Fibroblast of lung (primary cell): Measurements from ENCODE around the gene HNRNPH2.

Experiments used
- CTCF ChIP-seq, 2 donors: IDR thresholded peaks in 1 of 2; conservative IDR thresholded peaks in 1 of 2; 1 replicate in 1 of 2; 2 replicates in 1 of 2; pipeline ENCODE4 v1.5.1; 2011 to 2012; ENCODE audit warnings: low read length in 2 of 2, control low read depth in 1 of 2, inconsistent platforms in 1 of 2, low read depth in 1 of 2, mild to moderate bottlenecking in 1 of 2
- EZH2 ChIP-seq: IDR thresholded peaks from 2 replicates; pipeline ENCODE4 v1.5.1; 2012; ENCODE audit warnings: low read length, control low read depth, mild to moderate bottlenecking; ENCODE audit errors: missing control alignments

GRCh38 chrX:101427954-101428353 is 19.9 kb downstream of the HNRNPH2 start:
- no peak for TF ChIP-seq CTCF (conservative IDR thresholded peaks at IDR 0.05 in 1 of 2, IDR thresholded peaks at IDR 0.05 in 1 of 2; ENCODE audit: low read depth in 1 of 2, low read length in 2 of 2)
- no peak for TF ChIP-seq EZH2
